Ishikawa (cell line): ENCODE data around the gene ZNF664.

Source experiments
- CEBPB ChIP-seq: IDR thresholded peaks from 2 replicates; pipeline ENCODE4 v1.6.1; 2012
- CREB1 ChIP-seq: IDR thresholded peaks from 2 replicates; pipeline ENCODE4 v1.6.1; 2012; ENCODE audit warnings: low read depth
- EP300 ChIP-seq: IDR thresholded peaks from 2 replicates; pipeline ENCODE4 v1.6.1; 2012; ENCODE audit warnings: borderline replicate concordance
- FOXM1 ChIP-seq: IDR thresholded peaks from 2 replicates; pipeline ENCODE4 v1.6.1; 2012; ENCODE audit warnings: low read depth, borderline replicate concordance
- NFIC ChIP-seq: IDR thresholded peaks from 2 replicates; pipeline ENCODE4 v1.6.1; 2012
- RAD21 ChIP-seq: IDR thresholded peaks from 2 replicates; pipeline ENCODE4 v1.6.1; 2012; ENCODE audit warnings: low read depth
- TAF1 ChIP-seq: IDR thresholded peaks from 2 replicates; pipeline ENCODE4 v1.6.1; 2012; ENCODE audit warnings: low read depth, mild to moderate bottlenecking
- TCF12 ChIP-seq: IDR thresholded peaks from 2 replicates; pipeline ENCODE4 v1.6.1; 2012; ENCODE audit warnings: low read depth
- TEAD4 ChIP-seq: IDR thresholded peaks from 2 replicates; pipeline ENCODE4 v1.6.1; 2012
- USF1 ChIP-seq: IDR thresholded peaks from 2 replicates; pipeline ENCODE4 v1.6.1; 2012

- no peak for TF ChIP-seq EP300
- no peak for TF ChIP-seq TEAD4
- TF ChIP-seq RAD21 = peak; percentile 53
- TF ChIP-seq TCF12 = no peak
- no peak for TF ChIP-seq NFIC
- no peak for TF ChIP-seq TAF1
- no peak for TF ChIP-seq FOXM1
- no peak for TF ChIP-seq CREB1
- no peak for TF ChIP-seq CEBPB
- no peak for TF ChIP-seq USF1
Observed at GRCh38 chr12:124053851-124054250, 80.8 kb downstream of the ZNF664 start.
